ENCODE data around the gene GGTLC2.

GGTLC2 gene

GRCh38 chr22:22689621-22690345 lies 45.4 kb downstream of the GGTLC2 start:
- DNase-seq (ENCODE audit: low read depth in 2 of 2), result no peak

- DNase-seq (ENCODE audit: low read depth in 2 of 2), result no peak
Measured at GRCh38 chr22:22691055-22691454, 46.6 kb downstream of the GGTLC2 start.

- DNase-seq (ENCODE audit: low read depth in 2 of 2), result no peak
Measured at GRCh38 chr22:22691716-22692701, 47.6 kb downstream of the GGTLC2 start.

GRCh38 chr22:22692707-22693530 lies 48.5 kb downstream of the GGTLC2 start:
- DNase-seq (ENCODE audit: low read depth in 2 of 2), result no peak

GRCh38 chr22:22693531-22693884 lies 49.1 kb downstream of the GGTLC2 start:
- no peak for DNase-seq (ENCODE audit: low read depth in 2 of 2)

GRCh38 chr22:22694106-22694505 lies 49.7 kb downstream of the GGTLC2 start:
- no peak for DNase-seq (ENCODE audit: low read depth in 2 of 2)

- no peak for DNase-seq (ENCODE audit: low read depth in 2 of 2)
Measured at GRCh38 chr22:22696104-22696503, 51.7 kb downstream of the GGTLC2 start.

Data from fibroblast of skin of left quadriceps (primary cell).